Vagina (tissue), 2 donors: ENCODE results near the gene UBN1.

ENCODE experiments used
- POLR2A ChIP-seq, 2 donors: fragments of 450-650 bp; IDR thresholded peaks; one replicate each; pipeline ENCODE4 v1.6.1; 2017; ENCODE audit warnings: antibody characterized with exemption in 2 of 2, mild to moderate bottlenecking in 2 of 2, moderate library complexity in 2 of 2
- TF ChIP-seq, protein P1 (sequence below), 3 experiments: fragments of 450-650 bp in 2 of 3; fragments of 200-600 bp in 1 of 3; sonication (generic) in 1 of 3; IDR thresholded peaks; one replicate each; pipeline ENCODE4 v1.5.1; 2017 to 2019; ENCODE audit warnings: antibody characterized with exemption in 3 of 3, mild to moderate bottlenecking in 2 of 3, moderate library complexity in 2 of 3

DNA sequence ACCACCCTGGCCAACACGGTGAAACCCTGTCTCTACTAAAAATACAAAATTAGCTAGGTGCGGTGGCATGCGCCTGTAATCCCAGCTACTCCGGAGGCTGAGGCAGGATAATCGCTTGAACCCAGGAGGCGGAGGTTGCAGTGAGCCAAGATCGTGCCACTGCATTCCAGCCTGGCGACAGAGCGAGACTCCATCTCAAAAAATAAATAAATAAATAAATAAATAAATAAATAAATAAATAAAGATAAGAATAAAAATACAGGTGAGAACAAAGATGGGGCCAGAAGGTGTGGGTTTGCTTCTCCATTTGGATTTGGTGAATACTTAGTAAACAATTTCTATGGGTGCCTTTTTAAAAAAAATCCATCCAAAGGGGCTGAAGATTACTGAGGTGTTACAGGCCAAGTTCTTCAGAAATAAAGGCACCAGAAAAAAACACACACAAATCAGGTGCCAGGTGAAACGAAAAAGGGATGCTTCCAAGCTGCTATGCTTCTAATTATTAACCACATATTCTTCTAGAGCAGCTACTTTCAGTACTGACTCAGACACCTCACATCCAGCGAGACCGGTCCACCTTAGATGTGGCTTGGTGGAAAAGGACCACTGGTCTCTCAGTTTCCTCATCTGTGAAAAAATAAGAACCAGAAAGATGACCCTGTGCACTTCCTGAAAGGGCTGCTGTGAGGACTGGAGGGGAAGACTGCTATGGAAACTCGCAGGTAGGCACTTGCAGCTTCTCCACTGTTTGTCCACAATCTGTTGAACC is 9.4 kb upstream of the UBN1 start:
- TF ChIP-seq POLR2A (IDR thresholded peaks at IDR 0.05) = no peak
- TF ChIP-seq, protein P1, sequence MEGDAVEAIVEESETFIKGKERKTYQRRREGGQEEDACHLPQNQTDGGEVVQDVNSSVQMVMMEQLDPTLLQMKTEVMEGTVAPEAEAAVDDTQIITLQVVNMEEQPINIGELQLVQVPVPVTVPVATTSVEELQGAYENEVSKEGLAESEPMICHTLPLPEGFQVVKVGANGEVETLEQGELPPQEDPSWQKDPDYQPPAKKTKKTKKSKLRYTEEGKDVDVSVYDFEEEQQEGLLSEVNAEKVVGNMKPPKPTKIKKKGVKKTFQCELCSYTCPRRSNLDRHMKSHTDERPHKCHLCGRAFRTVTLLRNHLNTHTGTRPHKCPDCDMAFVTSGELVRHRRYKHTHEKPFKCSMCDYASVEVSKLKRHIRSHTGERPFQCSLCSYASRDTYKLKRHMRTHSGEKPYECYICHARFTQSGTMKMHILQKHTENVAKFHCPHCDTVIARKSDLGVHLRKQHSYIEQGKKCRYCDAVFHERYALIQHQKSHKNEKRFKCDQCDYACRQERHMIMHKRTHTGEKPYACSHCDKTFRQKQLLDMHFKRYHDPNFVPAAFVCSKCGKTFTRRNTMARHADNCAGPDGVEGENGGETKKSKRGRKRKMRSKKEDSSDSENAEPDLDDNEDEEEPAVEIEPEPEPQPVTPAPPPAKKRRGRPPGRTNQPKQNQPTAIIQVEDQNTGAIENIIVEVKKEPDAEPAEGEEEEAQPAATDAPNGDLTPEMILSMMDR (IDR thresholded peaks at IDR 0.05) = no peak
